HepG2 (cell line): ENCODE measurements around the gene EIF3L.

Source experiments
- CREB1 ChIP-seq, 2 experiments: fragments of 450-650 bp in 1 of 2; IDR thresholded peaks; 2 replicates each; pipeline ENCODE4 v1.6.1; 2016 to 2017; ENCODE audit warnings: control low read depth in 1 of 2, mild to moderate bottlenecking in 1 of 2, missing compliant biosample characterization in 1 of 2, missing genetic modification characterization in 1 of 2
- ETV6 ChIP-seq: sonication (generic); formaldehyde crosslinking; conservative IDR thresholded peaks from 2 replicates; pipeline ENCODE4 v1.4.0; 2020; ENCODE audit warnings: missing genetic modification reagents
- KAT2B ChIP-seq: fragments of 150-350 bp; IDR thresholded peaks from 2 replicates; pipeline ENCODE4 v1.6.1; 2014; ENCODE audit warnings: low read depth, low read length, borderline replicate concordance
- MZF1 ChIP-seq: sonication (generic); formaldehyde crosslinking; IDR thresholded peaks from 2 replicates; pipeline ENCODE4 v1.8.1; 2023; ENCODE audit warnings: mild to moderate bottlenecking, missing genetic modification reagents, borderline replicate concordance
- NFE2L1 ChIP-seq: sonication (generic); formaldehyde crosslinking; IDR thresholded peaks from 2 replicates; pipeline ENCODE4 v1.4.0; 2020; ENCODE audit warnings: missing genetic modification reagents, mild to moderate bottlenecking, borderline replicate concordance
- POLR2AphosphoS2 ChIP-seq: IDR thresholded peaks from 2 replicates; pipeline ENCODE4 v1.6.1; 2011; ENCODE audit warnings: low read depth, low read length, improper control_type of control experiment
- POLR2AphosphoS5 ChIP-seq: IDR thresholded peaks from 2 replicates; pipeline ENCODE4 v1.6.1; 2012; ENCODE audit warnings: low read depth, low read length
- RELA ChIP-seq: sonication (generic); formaldehyde crosslinking; IDR thresholded peaks from 2 replicates; pipeline ENCODE4 v1.4.0; 2020; ENCODE audit warnings: missing genetic modification reagents
- RFX5 ChIP-seq: IDR thresholded peaks from 2 replicates; pipeline ENCODE4 v1.6.1; 2011; ENCODE audit warnings: low read depth, low read length, improper control_type of control experiment
- SP4 ChIP-seq: sonication (generic); formaldehyde crosslinking; IDR thresholded peaks from 2 replicates; pipeline ENCODE4 v1.8.1; 2023; ENCODE audit warnings: mild to moderate bottlenecking, missing genetic modification reagents
- ZNF558 ChIP-seq: sonication (generic); formaldehyde crosslinking; IDR thresholded peaks from 2 replicates; pipeline ENCODE4 v1.9.0; 2022; ENCODE audit warnings: mild to moderate bottlenecking, missing genetic modification reagents, borderline replicate concordance
- TF ChIP-seq, protein P1 (sequence below): sonication (generic); formaldehyde crosslinking; IDR thresholded peaks from 2 replicates; pipeline ENCODE4 v1.5.0; 2020; ENCODE audit warnings: mild to moderate bottlenecking, missing genetic modification reagents, moderate library complexity

DNA sequence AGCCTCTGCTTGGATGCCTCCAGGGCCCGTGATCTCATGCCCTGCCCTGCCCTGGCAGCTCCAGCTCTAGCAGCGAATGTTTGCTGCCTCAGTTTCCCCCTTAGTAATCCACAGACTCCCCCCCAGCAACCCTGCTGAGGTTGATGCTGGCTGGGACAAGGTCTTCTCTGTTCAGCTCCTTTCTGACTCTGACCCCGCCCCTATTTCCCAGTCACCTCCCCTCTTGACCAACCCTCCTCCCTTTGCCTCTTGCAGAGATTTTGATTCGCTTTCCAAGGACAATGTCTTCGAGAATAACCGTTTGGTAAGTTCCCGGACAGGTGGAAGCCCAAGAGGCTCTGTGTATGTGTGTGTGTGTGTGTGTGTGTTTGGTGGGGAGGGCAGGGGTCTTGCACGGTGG, 62.5 kb downstream of the EIF3L start:
- TF ChIP-seq POLR2AphosphoS2, result no peak
- TF ChIP-seq MZF1 (CRISPR knock-in tag), result no peak
- no peak for TF ChIP-seq SP4 (CRISPR knock-in tag)
- TF ChIP-seq POLR2AphosphoS5, result no peak
- no peak for TF ChIP-seq CREB1 (IDR thresholded peaks at IDR 0.05)
- no peak for TF ChIP-seq CREB1 (CRISPR knock-in tag; IDR thresholded peaks at IDR 0.05)
- TF ChIP-seq KAT2B, result no peak
- TF ChIP-seq RFX5, result no peak
- TF ChIP-seq ZNF558 (CRISPR knock-in tag), result no peak
- no peak for TF ChIP-seq NFE2L1 (CRISPR knock-in tag)
- no peak for TF ChIP-seq ETV6 (CRISPR knock-in tag)
- no peak for TF ChIP-seq RELA
- TF ChIP-seq, protein P1, sequence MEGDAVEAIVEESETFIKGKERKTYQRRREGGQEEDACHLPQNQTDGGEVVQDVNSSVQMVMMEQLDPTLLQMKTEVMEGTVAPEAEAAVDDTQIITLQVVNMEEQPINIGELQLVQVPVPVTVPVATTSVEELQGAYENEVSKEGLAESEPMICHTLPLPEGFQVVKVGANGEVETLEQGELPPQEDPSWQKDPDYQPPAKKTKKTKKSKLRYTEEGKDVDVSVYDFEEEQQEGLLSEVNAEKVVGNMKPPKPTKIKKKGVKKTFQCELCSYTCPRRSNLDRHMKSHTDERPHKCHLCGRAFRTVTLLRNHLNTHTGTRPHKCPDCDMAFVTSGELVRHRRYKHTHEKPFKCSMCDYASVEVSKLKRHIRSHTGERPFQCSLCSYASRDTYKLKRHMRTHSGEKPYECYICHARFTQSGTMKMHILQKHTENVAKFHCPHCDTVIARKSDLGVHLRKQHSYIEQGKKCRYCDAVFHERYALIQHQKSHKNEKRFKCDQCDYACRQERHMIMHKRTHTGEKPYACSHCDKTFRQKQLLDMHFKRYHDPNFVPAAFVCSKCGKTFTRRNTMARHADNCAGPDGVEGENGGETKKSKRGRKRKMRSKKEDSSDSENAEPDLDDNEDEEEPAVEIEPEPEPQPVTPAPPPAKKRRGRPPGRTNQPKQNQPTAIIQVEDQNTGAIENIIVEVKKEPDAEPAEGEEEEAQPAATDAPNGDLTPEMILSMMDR (CRISPR knock-in tag), result no peak
